Endothelial cell of umbilical vein (primary cell): ENCODE results near the gene GSX2. TPM values are rescaled to one million over a fixed set of nuclear protein-coding genes. Genes with fewer than 3 reads are reported as not detected.

ENCODE experiments used
- BruUV-seq: library from RNA; stranded (reverse); fragments of 400-500 nt; replicated peaks from 2 replicates; lab custom pipeline; 2021; lab: Mats Ljungman, UMichigan
- CTCF ChIA-PET: fragments of 300-600, 350-600 bp; sonication (Branson Sonifier 250); formaldehyde crosslinking; loops from one replicate; lab custom pipeline; 2021; ENCODE audit warnings: antibody characterized with exemption, inconsistent platforms; lab: Charles Lee
- POLR2A ChIA-PET: fragments of 300-600, 350-600 bp; sonication (Branson Sonifier 250); formaldehyde crosslinking; loops from one replicate; lab custom pipeline; 2021; ENCODE audit warnings: antibody characterized with exemption, inconsistent platforms; lab: Charles Lee
- DNase-seq: peaks from one replicate; pipeline ENCODE4 v3.0.0-alpha.2; 2011; ENCODE audit warnings: low read depth, low spot score
- FAIRE-seq: peaks from 2 replicates; lab custom pipeline; 2011; peaks lifted over from hg19 to GRCh38; lab: Jason Lieb, UNC
- H2AFZ ChIP-seq: 2 replicates; pipeline ENCODE4 v1.6.0; 2012; ENCODE audit warnings: low read depth, low read length, control low read depth, inconsistent platforms
- H3K27ac ChIP-seq: 2 replicates; pipeline ENCODE4 v1.5.1; 2011; ENCODE audit warnings: low read depth, mild to moderate bottlenecking, control low read depth, low read length, moderate library complexity; ENCODE audit not compliant: insufficient read depth
- H3K27me3 ChIP-seq, 2 experiments: 2 replicates each; pipeline versions ENCODE4 v1.6.0 to v1.6.1; 2011; ENCODE audit warnings: low read length in 2 of 2, mixed read lengths in 1 of 2; ENCODE audit not compliant: control insufficient read depth in 2 of 2, insufficient read depth in 2 of 2
- H3K36me3 ChIP-seq, 2 experiments: 2 replicates in 1 of 2; 3 replicates in 1 of 2; pipeline ENCODE4 v1.5.1; 2011; ENCODE audit warnings: low read length in 2 of 2, mild to moderate bottlenecking in 1 of 2, moderate library complexity in 1 of 2; ENCODE audit not compliant: control insufficient read depth in 2 of 2, insufficient read depth in 2 of 2; ENCODE audit errors: extremely low read depth in 1 of 2
- H3K4me1 ChIP-seq: 3 replicates; pipeline ENCODE4 v1.5.1; 2011; ENCODE audit warnings: mild to moderate bottlenecking, low read length; ENCODE audit not compliant: control insufficient read depth, insufficient read depth; ENCODE audit errors: extremely low read depth
- H3K4me2 ChIP-seq: 2 replicates; pipeline ENCODE4 v1.6.1; 2011; ENCODE audit warnings: low read length, control low read depth, mixed read lengths; ENCODE audit not compliant: insufficient read depth
- H3K4me3 ChIP-seq, 3 experiments: fragments of 200-600 bp in 1 of 3; sonication (generic), shearing (Covaris generic) in 1 of 3; replicated peaks in 1 of 3; 2 replicates each; pipeline ENCODE4 v1.5.1; 2011 to 2016; ENCODE audit warnings: control low read depth in 3 of 3, low read length in 3 of 3, mild to moderate bottlenecking in 2 of 3, inconsistent platforms in 1 of 3, low read depth in 1 of 3, moderate library complexity in 1 of 3; ENCODE audit not compliant: insufficient read depth in 1 of 3
- H3K79me2 ChIP-seq: 2 replicates; pipeline ENCODE4 v1.6.0; 2012; ENCODE audit warnings: low read length, inconsistent platforms; ENCODE audit not compliant: control insufficient read depth, insufficient read depth
- H3K9ac ChIP-seq: replicated peaks from 2 replicates; pipeline ENCODE3; 2011; ENCODE audit warnings: low read length, control low read depth; ENCODE audit not compliant: insufficient read depth; ENCODE audit errors: extremely low read depth
- H3K9me1 ChIP-seq: replicated peaks from 3 replicates; pipeline ENCODE4 v1.6.0; 2011; ENCODE audit warnings: mild to moderate bottlenecking, low read length; ENCODE audit not compliant: control insufficient read depth, insufficient read depth; ENCODE audit errors: extremely low read depth
- H3K9me3 ChIP-seq: replicated peaks from 2 replicates; pipeline ENCODE4 v1.5.1; 2012; ENCODE audit warnings: low read length, inconsistent platforms; ENCODE audit not compliant: control insufficient read depth, insufficient read depth
- H4K20me1 ChIP-seq: replicated peaks from 2 replicates; pipeline ENCODE3; 2011; ENCODE audit warnings: mild to moderate bottlenecking, low read length; ENCODE audit not compliant: control insufficient read depth, insufficient read depth; ENCODE audit errors: extremely low read depth
- EZH2 ChIP-seq: IDR thresholded peaks from 2 replicates; pipeline ENCODE4 v1.6.1; 2012; ENCODE audit warnings: borderline replicate concordance, low read depth, mild to moderate bottlenecking, moderate library complexity, low read length, inconsistent platforms; ENCODE audit not compliant: severe bottlenecking
- FOS ChIP-seq: IDR thresholded peaks from 2 replicates; pipeline ENCODE4 v1.6.1; 2011; ENCODE audit warnings: mild to moderate bottlenecking, low read length, moderate library complexity, borderline replicate concordance; ENCODE audit not compliant: insufficient read depth
- GATA2 ChIP-seq: IDR thresholded peaks from 2 replicates; pipeline ENCODE4 v1.7.0; 2011; ENCODE audit warnings: low read depth, mild to moderate bottlenecking, moderate library complexity, mixed read lengths, low read length; ENCODE audit not compliant: insufficient read length, insufficient read depth
- JUN ChIP-seq: IDR thresholded peaks from 2 replicates; pipeline ENCODE4 v1.6.1; 2011; ENCODE audit warnings: borderline replicate concordance, low read depth; ENCODE audit not compliant: insufficient read length, insufficient read depth
- MYC ChIP-seq: IDR thresholded peaks from one replicate; pipeline ENCODE4 v1.6.1; 2011; ENCODE audit warnings: mild to moderate bottlenecking, low read depth, low read length
- POLR2A ChIP-seq: IDR thresholded peaks from 2 replicates; pipeline ENCODE4 v1.6.1; 2012; ENCODE audit warnings: low read depth, mild to moderate bottlenecking, control low read depth, low read length
- POLR2AphosphoS5 ChIP-seq: IDR thresholded peaks from 2 replicates; pipeline ENCODE4 v1.6.1; 2012; ENCODE audit warnings: low read depth, mild to moderate bottlenecking, control low read depth, low read length, moderate library complexity; ENCODE audit not compliant: insufficient read depth
- dilution Hi-C: fragments of 300-500 bp; cut with MboI; formaldehyde crosslinking; loops from one replicate; pipeline ENCODE4 v1.15.0; 2019; ENCODE audit warnings: low sequenced_read_pairs; ENCODE audit not compliant: extremely low pct_ligation_motif_present
- intact Hi-C: fragments of 100-400 bp; cut with micrococcal nuclease; formaldehyde crosslinking; loops from one replicate; pipeline ENCODE4 v1.10.0; 2022
- polyA plus RNA-seq, 4 experiments: library from polyadenylated mRNA; depleted of rRNA in 3 of 4; stranded (reverse) in 3 of 4; unstranded in 1 of 4; fragments of >200 nt; gene quantifications; 2 replicates each; pipeline versions ENCODE4 v1.2.1 to v1.2.3, GENCODE V29; 2011 to 2012; ENCODE audit warnings: missing spikeins in 1 of 4
- total RNA-seq: library from RNA; stranded (reverse); gene quantifications from 2 replicates; pipeline ENCODE4 v1.2.3, GENCODE V29; 2021
- TF ChIP-seq, protein P1 (sequence below), 2 donors: IDR thresholded peaks; 1 replicate in 1 of 2; 2 replicates in 1 of 2; pipeline ENCODE4 v1.5.1; 2011; ENCODE audit warnings: low read length in 2 of 2, mild to moderate bottlenecking in 2 of 2, moderate library complexity in 2 of 2, control low read depth in 1 of 2, inconsistent platforms in 1 of 2, low read depth in 1 of 2; ENCODE audit not compliant: insufficient read depth in 1 of 2; ENCODE audit errors: extremely low read depth in 1 of 2
- TF ChIP-seq, protein P2 (sequence below): IDR thresholded peaks from 2 replicates; pipeline ENCODE4 v1.6.1; 2011; ENCODE audit not compliant: insufficient read depth, insufficient read length

Gene GSX2
- total and polyA plus RNA-seq, 2 donors (not counting 3 experiments of a cell fraction or from before 2014, with no cell fraction given): not detected

DNA sequence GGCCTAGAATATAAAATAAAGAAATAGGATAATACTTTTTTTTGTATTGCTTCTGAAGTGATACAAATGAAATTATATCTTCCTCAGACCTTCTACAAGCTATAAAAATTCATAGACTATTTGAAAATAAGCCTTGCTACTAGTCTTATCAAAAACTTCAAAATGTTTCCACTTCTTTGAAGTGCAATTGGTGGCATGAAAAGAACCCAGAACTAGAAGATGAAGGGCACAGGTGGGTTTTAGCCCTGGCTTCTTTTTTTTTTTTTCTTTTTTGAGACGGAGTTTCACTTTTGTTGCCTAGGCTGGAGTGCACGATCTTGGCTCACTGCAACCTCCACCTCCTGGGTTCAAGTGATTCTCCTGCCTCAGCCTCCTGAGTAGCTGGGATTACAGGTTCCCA, 44.2 kb downstream of the GSX2 start:
- no peak overlapping the region for H3K27ac ChIP-seq
- CTCF ChIA-PET: no interaction called here
- POLR2A ChIA-PET: no interaction called here
- H2AFZ ChIP-seq: no peak overlapping the region
- H3K9me3 ChIP-seq: no peaks in the 10 kb centered on the region
- H3K4me3 ChIP-seq: no peak overlapping the region
- dilution Hi-C loops (no loop called here), intact Hi-C loops (no loop called here)
- DNase-seq (no peak), FAIRE-seq (no peak)
- H3K27me3 ChIP-seq: no peaks in the 10 kb centered on the region
- no peak overlapping the region for H3K9ac ChIP-seq
- no peak overlapping the region for H3K4me2 ChIP-seq
- BruUV-seq: no TSS peak
- H3K36me3 ChIP-seq: no peaks in the 10 kb centered on the region
- H3K9me1 ChIP-seq: no peaks in the 10 kb centered on the region
- H3K79me2 ChIP-seq: no peaks in the 10 kb centered on the region
- H3K4me1 ChIP-seq: no peaks in the 10 kb centered on the region
- no peak for TF ChIP-seq FOS
- TF ChIP-seq EZH2: no peak
- TF ChIP-seq, protein P1, sequence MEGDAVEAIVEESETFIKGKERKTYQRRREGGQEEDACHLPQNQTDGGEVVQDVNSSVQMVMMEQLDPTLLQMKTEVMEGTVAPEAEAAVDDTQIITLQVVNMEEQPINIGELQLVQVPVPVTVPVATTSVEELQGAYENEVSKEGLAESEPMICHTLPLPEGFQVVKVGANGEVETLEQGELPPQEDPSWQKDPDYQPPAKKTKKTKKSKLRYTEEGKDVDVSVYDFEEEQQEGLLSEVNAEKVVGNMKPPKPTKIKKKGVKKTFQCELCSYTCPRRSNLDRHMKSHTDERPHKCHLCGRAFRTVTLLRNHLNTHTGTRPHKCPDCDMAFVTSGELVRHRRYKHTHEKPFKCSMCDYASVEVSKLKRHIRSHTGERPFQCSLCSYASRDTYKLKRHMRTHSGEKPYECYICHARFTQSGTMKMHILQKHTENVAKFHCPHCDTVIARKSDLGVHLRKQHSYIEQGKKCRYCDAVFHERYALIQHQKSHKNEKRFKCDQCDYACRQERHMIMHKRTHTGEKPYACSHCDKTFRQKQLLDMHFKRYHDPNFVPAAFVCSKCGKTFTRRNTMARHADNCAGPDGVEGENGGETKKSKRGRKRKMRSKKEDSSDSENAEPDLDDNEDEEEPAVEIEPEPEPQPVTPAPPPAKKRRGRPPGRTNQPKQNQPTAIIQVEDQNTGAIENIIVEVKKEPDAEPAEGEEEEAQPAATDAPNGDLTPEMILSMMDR (IDR thresholded peaks at IDR 0.05; ENCODE audit: extremely low read depth in 1 of 2, insufficient read depth in 1 of 2, low read depth in 1 of 2, low read length in 2 of 2): no peak
- TF ChIP-seq, protein P2, sequence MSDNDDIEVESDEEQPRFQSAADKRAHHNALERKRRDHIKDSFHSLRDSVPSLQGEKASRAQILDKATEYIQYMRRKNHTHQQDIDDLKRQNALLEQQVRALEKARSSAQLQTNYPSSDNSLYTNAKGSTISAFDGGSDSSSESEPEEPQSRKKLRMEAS: no peak
- no peak for TF ChIP-seq POLR2A
- TF ChIP-seq POLR2AphosphoS5: no peak
- TF ChIP-seq GATA2: no peak
- TF ChIP-seq MYC: no peak
- no peak for TF ChIP-seq JUN
- no peaks in the 10 kb centered on the region for H4K20me1 ChIP-seq
